ENCODE measurements around the gene SOX5. TPM values are rescaled to one million over a fixed set of nuclear protein-coding genes. Genes with fewer than 3 reads are reported as not detected.

The SOX5 gene
- total RNA-seq, 8 experiments from 2014 or later, result 2.3 to 23.5 (median 11.1) TPM

- H3K4me3 ChIP-seq, result no peak overlapping the region
- peaks cover 5 to 8% of the 10 kb centered on the region in 2 donors for H3K4me1 ChIP-seq (replicated peaks in 1 of 2)
- no peak overlapping the region for H3K27ac ChIP-seq
- peak in 5 of 8 experiments; percentile 43 to 76 (median 65) for ATAC-seq (replicated peaks in 6 of 8)
- in situ Hi-C loops (cut with MboI; ENCODE audit: low pct_unique_long_range_greater_than_20kb in 2 of 9, low sequenced_read_pairs in 9 of 9, unreplicated experiment in 9 of 9), result no loop called here
- WGBS, 10 experiments, result 13 to 53% (median 28%) methylated on average over 2 to 4 of the region's 4 CpGs; no CpG with 5 or more reads in 3 of the 10 experiments
Measured at GRCh38 chr12:23640754-23641153, 308.7 kb downstream of the SOX5 start.

- Histone ChIP-seq H3K4me3 (no peak overlapping the region), H3K4me1 (replicated peaks in 1 of 2) (peaks cover 5 to 16% of the 10 kb centered on the region in 2 donors), H3K27ac (no peak overlapping the region)
- 28 to 100% (median 93%) methylated on average over 1 to 2 of the region's 2 CpGs for WGBS, 10 experiments
- in situ Hi-C loops (cut with MboI; ENCODE audit: low pct_unique_long_range_greater_than_20kb in 2 of 9, low sequenced_read_pairs in 9 of 9, unreplicated experiment in 9 of 9), result no loop called here
- no peak for ATAC-seq (replicated peaks in 6 of 8)
Measured at GRCh38 chr12:23634344-23634743, 315.1 kb downstream of the SOX5 start.

GRCh38 chr12:23631786-23632377, 317.6 kb downstream of the SOX5 start:
- no peak overlapping the region for H3K27ac ChIP-seq
- 0 to 24% (median 11%) methylated on average over 1 to 4 of the region's 4 CpGs; no CpG with 5 or more reads in 2 of the 10 experiments for WGBS, 10 experiments
- ATAC-seq (replicated peaks in 6 of 8), result peak; percentile 38 to 97 (median 75)
- in situ Hi-C loops (cut with MboI; ENCODE audit: low pct_unique_long_range_greater_than_20kb in 2 of 9, low sequenced_read_pairs in 9 of 9, unreplicated experiment in 9 of 9), result no loop called here
- H3K4me3 ChIP-seq, result no peak overlapping the region
- peaks cover 5 to 16% of the 10 kb centered on the region in 2 donors for H3K4me1 ChIP-seq (replicated peaks in 1 of 2)

GRCh38 chr12:23630524-23630923, 318.9 kb downstream of the SOX5 start:
- Histone ChIP-seq H3K4me3 (no peak overlapping the region), H3K4me1 (replicated peaks in 1 of 2) (peaks cover 5 to 16% of the 10 kb centered on the region in 2 donors), H3K27ac (no peak overlapping the region)
- in situ Hi-C loops (cut with MboI; ENCODE audit: low pct_unique_long_range_greater_than_20kb in 2 of 9, low sequenced_read_pairs in 9 of 9, unreplicated experiment in 9 of 9), result no loop called here
- no peak for ATAC-seq (replicated peaks in 6 of 8)

GRCh38 chr12:23628806-23629205, 320.7 kb downstream of the SOX5 start:
- WGBS, 10 experiments, result 4 to 70% (median 54%) methylated on average over 1 to 3 of the region's 3 CpGs
- H3K4me1 ChIP-seq (replicated peaks in 1 of 2), result peaks cover 5 to 16% of the 10 kb centered on the region in 2 donors
- H3K27ac ChIP-seq, result no peak overlapping the region
- in situ Hi-C loops (cut with MboI; ENCODE audit: low pct_unique_long_range_greater_than_20kb in 2 of 9, low sequenced_read_pairs in 9 of 9, unreplicated experiment in 9 of 9), result no loop called here
- no peak for ATAC-seq (replicated peaks in 6 of 8)
- H3K4me3 ChIP-seq, result no peak overlapping the region

GRCh38 chr12:23626791-23627190, 322.7 kb downstream of the SOX5 start:
- in situ Hi-C loops (cut with MboI; ENCODE audit: low pct_unique_long_range_greater_than_20kb in 2 of 9, low sequenced_read_pairs in 9 of 9, unreplicated experiment in 9 of 9), result no loop called here
- no peak overlapping the region for H3K4me3 ChIP-seq
- H3K4me1 ChIP-seq (replicated peaks in 1 of 2), result peaks cover 0 to 11% of the 10 kb centered on the region in 2 donors
- ATAC-seq (replicated peaks in 6 of 8), result no peak
- WGBS, 10 experiments, result 71 to 100% (median 87%) methylated on average over 3 of the region's 3 CpGs; no CpG with 5 or more reads in 5 of the 10 experiments
- no peak overlapping the region for H3K27ac ChIP-seq

GRCh38 chr12:23621900-23622299, 327.6 kb downstream of the SOX5 start:
- ATAC-seq (replicated peaks in 6 of 8), result peak in 4 of 8 experiments; percentile 80 to 90 (median 83)
- H3K4me3 ChIP-seq, result no peak overlapping the region
- no peak overlapping the region for H3K27ac ChIP-seq
- 0 to 33% (median 25%) methylated on average over 1 to 2 of the region's 2 CpGs; no CpG with 5 or more reads in 2 of the 10 experiments for WGBS, 10 experiments
- in situ Hi-C loops (cut with MboI; ENCODE audit: low pct_unique_long_range_greater_than_20kb in 2 of 9, low sequenced_read_pairs in 9 of 9, unreplicated experiment in 9 of 9), result no loop called here
- peaks cover 9 to 25% of the 10 kb centered on the region in 2 donors for H3K4me1 ChIP-seq (replicated peaks in 1 of 2)

- in situ Hi-C loops (cut with MboI; ENCODE audit: low pct_unique_long_range_greater_than_20kb in 2 of 9, low sequenced_read_pairs in 9 of 9, unreplicated experiment in 9 of 9), result no loop called here
- WGBS, 10 experiments, result 25 to 100% (median 80%) methylated on average over 1 of the region's 1 CpG; no CpG with 5 or more reads in 3 of the 10 experiments
- no peak for ATAC-seq (replicated peaks in 6 of 8)
- Histone ChIP-seq H3K27ac (no peak overlapping the region), H3K4me1 (replicated peaks in 1 of 2) (peaks cover 9 to 27% of the 10 kb centered on the region in 2 donors), H3K4me3 (no peak overlapping the region)
Measured at GRCh38 chr12:23618718-23619117, 330.8 kb downstream of the SOX5 start.

- peak in 6 of 8 experiments; percentile 18 to 85 (median 75) for ATAC-seq (replicated peaks in 6 of 8)
- no peak overlapping the region for H3K4me3 ChIP-seq
- 10 to 77% (median 62%) methylated on average over 2 to 5 of the region's 5 CpGs; no CpG with 5 or more reads in 1 of the 10 experiments for WGBS, 10 experiments
- H3K27ac ChIP-seq, result peak overlapping the region in 1 of 2 donors; percentile 55
- peaks cover 9 to 27% of the 10 kb centered on the region in 2 donors for H3K4me1 ChIP-seq (replicated peaks in 1 of 2)
- in situ Hi-C loops (cut with MboI; ENCODE audit: low pct_unique_long_range_greater_than_20kb in 2 of 9, low sequenced_read_pairs in 9 of 9, unreplicated experiment in 9 of 9), result no loop called here
Measured at GRCh38 chr12:23617749-23618148, 331.7 kb downstream of the SOX5 start.

- Histone ChIP-seq H3K4me1 (replicated peaks in 1 of 2) (peaks cover 6 to 15% of the 10 kb centered on the region in 2 donors), H3K27ac (no peak overlapping the region), H3K4me3 (no peak overlapping the region)
- WGBS, 10 experiments, result 34 to 100% (median 100%) methylated on average over 1 to 2 of the region's 2 CpGs; no CpG with 5 or more reads in 1 of the 10 experiments
- ATAC-seq (replicated peaks in 6 of 8), result no peak
- in situ Hi-C loops (cut with MboI; ENCODE audit: low pct_unique_long_range_greater_than_20kb in 2 of 9, low sequenced_read_pairs in 9 of 9, unreplicated experiment in 9 of 9), result no loop called here
Measured at GRCh38 chr12:23614280-23614679, 335.2 kb downstream of the SOX5 start.

GRCh38 chr12:23611320-23611719, 338.1 kb downstream of the SOX5 start:
- Histone ChIP-seq H3K4me1 (replicated peaks in 1 of 2) (no peaks in the 10 kb centered on the region), H3K27ac (no peak overlapping the region), H3K4me3 (no peak overlapping the region)
- no peak for ATAC-seq (replicated peaks in 6 of 8)
- in situ Hi-C loops (cut with MboI; ENCODE audit: low pct_unique_long_range_greater_than_20kb in 2 of 9, low sequenced_read_pairs in 9 of 9, unreplicated experiment in 9 of 9), result no loop called here
- WGBS, 10 experiments, result 0 to 100% (median 82%) methylated on average over 1 to 4 of the region's 4 CpGs

- no peak overlapping the region for H3K4me3 ChIP-seq
- WGBS, 10 experiments, result 12 to 100% (median 94%) methylated on average over 1 to 4 of the region's 5 CpGs; no CpG with 5 or more reads in 1 of the 10 experiments
- no peak for ATAC-seq (replicated peaks in 6 of 8)
- in situ Hi-C loops (cut with MboI; ENCODE audit: low pct_unique_long_range_greater_than_20kb in 2 of 9, low sequenced_read_pairs in 9 of 9, unreplicated experiment in 9 of 9), result no loop called here
- no peaks in the 10 kb centered on the region for H3K4me1 ChIP-seq (replicated peaks in 1 of 2)
- no peak overlapping the region for H3K27ac ChIP-seq
Measured at GRCh38 chr12:23600919-23601318, 348.6 kb downstream of the SOX5 start.

GRCh38 chr12:23596568-23596967, 352.9 kb downstream of the SOX5 start:
- H3K27ac ChIP-seq, result no peak overlapping the region
- no peaks in the 10 kb centered on the region for H3K4me1 ChIP-seq (replicated peaks in 1 of 2)
- ATAC-seq (replicated peaks in 6 of 8), result no peak
- WGBS, 10 experiments, result 12 to 100% (median 91%) methylated on average over 1 to 3 of the region's 3 CpGs; no CpG with 5 or more reads in 1 of the 10 experiments
- no peak overlapping the region for H3K4me3 ChIP-seq
- in situ Hi-C loops (cut with MboI; ENCODE audit: low pct_unique_long_range_greater_than_20kb in 2 of 9, low sequenced_read_pairs in 9 of 9, unreplicated experiment in 9 of 9), result no loop called here
